Fibroblast of lung (primary cell): ENCODE data around the gene CHP1. TPM values are rescaled to one million over a fixed set of nuclear protein-coding genes. Genes with fewer than 3 reads are reported as not detected.
A peak's percentile ranks its signal among the peaks of the same experiment; 100 is the strongest.

Experiments used
- DNase-seq, 2 donors: peaks; one replicate each; pipeline versions ENCODE4 v3.0.0 to v3.0.0-alpha.2; 2010; ENCODE audit warnings: low read depth in 2 of 2
- H2AFZ ChIP-seq: 2 replicates; pipeline ENCODE4 v1.5.1; 2012; ENCODE audit warnings: low read length, control low read depth, inconsistent platforms
- H3K27ac ChIP-seq: 2 replicates; pipeline ENCODE4 v1.5.1; 2011; ENCODE audit warnings: low read length, control low read depth; ENCODE audit not compliant: insufficient read depth
- H3K27me3 ChIP-seq: 2 replicates; pipeline ENCODE4 v1.5.1; 2011; ENCODE audit warnings: mild to moderate bottlenecking, low read length; ENCODE audit not compliant: control insufficient read depth, insufficient read depth
- H3K36me3 ChIP-seq: 2 replicates; pipeline ENCODE4 v1.5.1; 2011; ENCODE audit warnings: low read length; ENCODE audit not compliant: control insufficient read depth, insufficient read depth
- H3K4me1 ChIP-seq: 2 replicates; pipeline ENCODE4 v1.5.1; 2011; ENCODE audit warnings: low read length; ENCODE audit not compliant: control insufficient read depth, insufficient read depth; ENCODE audit errors: extremely low read depth
- H3K4me2 ChIP-seq: 2 replicates; pipeline ENCODE4 v1.5.1; 2011; ENCODE audit warnings: low read length, control low read depth; ENCODE audit not compliant: insufficient read depth; ENCODE audit errors: extremely low read depth
- H3K4me3 ChIP-seq, 4 experiments: fragments of 200-600 bp in 1 of 4; sonication (generic) in 1 of 4; replicated peaks in 1 of 4; 2 replicates each; pipeline ENCODE4 v1.5.1; 2011 to 2016; ENCODE audit warnings: low read length in 4 of 4, low read depth in 3 of 4, mild to moderate bottlenecking in 3 of 4, control low read depth in 2 of 4, inconsistent platforms in 1 of 4, mixed read lengths in 1 of 4; ENCODE audit not compliant: insufficient read depth in 1 of 4; ENCODE audit errors: control extremely low read depth in 1 of 4
- H3K79me2 ChIP-seq: 2 replicates; pipeline ENCODE4 v1.5.1; 2012; ENCODE audit warnings: mild to moderate bottlenecking, low read length, inconsistent platforms; ENCODE audit not compliant: control insufficient read depth, insufficient read depth
- H3K9ac ChIP-seq: 2 replicates; pipeline ENCODE4 v1.5.1; 2011; ENCODE audit warnings: mild to moderate bottlenecking, low read length, control low read depth; ENCODE audit not compliant: insufficient read depth
- H3K9me3 ChIP-seq: 2 replicates; pipeline ENCODE4 v1.5.1; 2012; ENCODE audit warnings: low read depth, low read length; ENCODE audit not compliant: control insufficient read depth, insufficient read depth
- H4K20me1 ChIP-seq: 2 replicates; pipeline ENCODE4 v1.5.1; 2011; ENCODE audit warnings: low read length; ENCODE audit not compliant: control insufficient read depth, insufficient read depth; ENCODE audit errors: extremely low read depth
- CTCF ChIP-seq, 2 donors: IDR thresholded peaks in 1 of 2; conservative IDR thresholded peaks in 1 of 2; 1 replicate in 1 of 2; 2 replicates in 1 of 2; pipeline ENCODE4 v1.5.1; 2011 to 2012; ENCODE audit warnings: low read length in 2 of 2, control low read depth in 1 of 2, inconsistent platforms in 1 of 2, low read depth in 1 of 2, mild to moderate bottlenecking in 1 of 2
- EZH2 ChIP-seq: IDR thresholded peaks from 2 replicates; pipeline ENCODE4 v1.5.1; 2012; ENCODE audit warnings: low read length, control low read depth, mild to moderate bottlenecking; ENCODE audit errors: missing control alignments
- polyA plus RNA-seq, 2 donors: library from polyadenylated mRNA; depleted of rRNA in 1 of 2; stranded (reverse) in 1 of 2; unstranded in 1 of 2; fragments of >200 nt; gene quantifications; 2 replicates each; pipeline ENCODE4 v1.2.1, GENCODE V29; 2011 to 2012; ENCODE audit warnings: missing spikeins in 1 of 2
- total RNA-seq: library from RNA; depleted of rRNA; stranded (reverse); fragments of >200 nt; gene quantifications from 2 replicates; pipeline ENCODE4 v1.2.1, GENCODE V29; 2014

Gene CHP1
- total and polyA plus RNA-seq, 2 donors (not counting 1 experiment from before 2014, with no cell fraction given), result 84.7 to 118 TPM

GRCh38 chr15:41256577-41257038 lies 25.5 kb downstream of the CHP1 start:
- TF ChIP-seq EZH2 (no peak), CTCF (conservative IDR thresholded peaks at IDR 0.05 in 1 of 2, IDR thresholded peaks at IDR 0.05 in 1 of 2; ENCODE audit: low read depth in 1 of 2, low read length in 2 of 2) (no peak)
- H3K27ac ChIP-seq, result no peak overlapping the region
- no peaks in the 10 kb centered on the region for H4K20me1 ChIP-seq
- H3K9me3 ChIP-seq, result no peaks in the 10 kb centered on the region
- H2AFZ ChIP-seq, result no peak overlapping the region
- DNase-seq, result peak in 1 of 2 donors; percentile 44
- no peak overlapping the region for H3K9ac ChIP-seq
- no peak overlapping the region for H3K4me2 ChIP-seq
- no peaks in the 10 kb centered on the region for H3K27me3 ChIP-seq
- H3K79me2 ChIP-seq, result no peaks in the 10 kb centered on the region
- no peaks in the 10 kb centered on the region for H3K4me1 ChIP-seq
- H3K4me3 ChIP-seq, result no peak overlapping the region
- no peaks in the 10 kb centered on the region for H3K36me3 ChIP-seq

DNA sequence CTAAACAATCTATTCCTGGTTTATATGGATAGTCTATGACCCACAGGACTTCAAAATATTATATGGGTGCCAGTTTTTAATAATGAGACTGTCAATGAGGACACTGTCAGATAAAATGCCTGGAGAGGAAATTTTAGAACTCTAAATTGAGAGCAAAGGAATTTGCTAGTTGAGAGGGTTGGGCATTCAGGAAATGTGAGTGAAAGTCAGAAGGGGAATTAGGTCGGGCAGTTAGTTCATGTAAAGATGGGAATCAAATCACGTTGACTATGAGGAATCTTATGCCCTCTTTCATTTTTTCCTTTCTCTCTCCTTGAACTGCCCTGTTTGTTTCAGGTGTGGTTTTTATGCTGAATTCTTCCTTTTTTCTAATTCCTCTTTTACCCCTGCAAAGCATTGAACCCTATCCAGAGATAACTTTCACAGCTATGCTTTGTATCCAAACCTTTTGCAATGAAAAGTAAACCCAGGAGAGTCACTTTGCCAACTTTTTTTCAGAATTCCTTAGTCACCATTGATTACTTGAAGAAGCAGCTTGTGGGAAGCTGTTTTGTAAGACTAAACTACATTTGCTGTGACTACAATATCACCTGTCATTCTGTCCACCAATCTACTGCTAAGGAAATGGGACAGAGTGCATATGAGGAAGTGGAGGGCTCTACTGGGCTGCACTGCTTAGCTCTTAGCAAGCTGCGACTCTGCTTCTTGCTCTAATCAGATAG lies 27.8 kb downstream of the CHP1 start:
- Histone ChIP-seq H3K27ac (no peak overlapping the region), H3K4me1 (no peaks in the 10 kb centered on the region)
- peak; percentile 70 to 79 for DNase-seq

More for the DNA sequence above, 27.8 kb downstream of the CHP1 start:
- H3K4me2 ChIP-seq, result no peak overlapping the region
- no peaks in the 10 kb centered on the region for H3K36me3 ChIP-seq
- no peak for TF ChIP-seq EZH2
- TF ChIP-seq CTCF (conservative IDR thresholded peaks at IDR 0.05 in 1 of 2, IDR thresholded peaks at IDR 0.05 in 1 of 2; ENCODE audit: low read depth in 1 of 2, low read length in 2 of 2), result no peak
- H3K27me3 ChIP-seq, result no peaks in the 10 kb centered on the region
- no peaks in the 10 kb centered on the region for H4K20me1 ChIP-seq
- H3K9me3 ChIP-seq, result no peaks in the 10 kb centered on the region
- H2AFZ ChIP-seq, result no peak overlapping the region
- H3K79me2 ChIP-seq, result no peaks in the 10 kb centered on the region
- no peak overlapping the region for H3K4me3 ChIP-seq
- H3K9ac ChIP-seq, result no peak overlapping the region
